SHP77 treated with DMSO at 0.1 percent for 48 hours (cell line): ENCODE results near the gene APOL2.
"Not testable (repeated sequence)": the region's sequence is repeated elsewhere in the genome, so short reads cannot be mapped to it uniquely, and the experiment has no call there.

Experiments
- DNase-seq: peaks from one replicate; lab custom pipeline; 2025; lab: John Stamatoyannopoulos, UW

Gene APOL2, protein sequence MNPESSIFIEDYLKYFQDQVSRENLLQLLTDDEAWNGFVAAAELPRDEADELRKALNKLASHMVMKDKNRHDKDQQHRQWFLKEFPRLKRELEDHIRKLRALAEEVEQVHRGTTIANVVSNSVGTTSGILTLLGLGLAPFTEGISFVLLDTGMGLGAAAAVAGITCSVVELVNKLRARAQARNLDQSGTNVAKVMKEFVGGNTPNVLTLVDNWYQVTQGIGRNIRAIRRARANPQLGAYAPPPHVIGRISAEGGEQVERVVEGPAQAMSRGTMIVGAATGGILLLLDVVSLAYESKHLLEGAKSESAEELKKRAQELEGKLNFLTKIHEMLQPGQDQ

DNA sequence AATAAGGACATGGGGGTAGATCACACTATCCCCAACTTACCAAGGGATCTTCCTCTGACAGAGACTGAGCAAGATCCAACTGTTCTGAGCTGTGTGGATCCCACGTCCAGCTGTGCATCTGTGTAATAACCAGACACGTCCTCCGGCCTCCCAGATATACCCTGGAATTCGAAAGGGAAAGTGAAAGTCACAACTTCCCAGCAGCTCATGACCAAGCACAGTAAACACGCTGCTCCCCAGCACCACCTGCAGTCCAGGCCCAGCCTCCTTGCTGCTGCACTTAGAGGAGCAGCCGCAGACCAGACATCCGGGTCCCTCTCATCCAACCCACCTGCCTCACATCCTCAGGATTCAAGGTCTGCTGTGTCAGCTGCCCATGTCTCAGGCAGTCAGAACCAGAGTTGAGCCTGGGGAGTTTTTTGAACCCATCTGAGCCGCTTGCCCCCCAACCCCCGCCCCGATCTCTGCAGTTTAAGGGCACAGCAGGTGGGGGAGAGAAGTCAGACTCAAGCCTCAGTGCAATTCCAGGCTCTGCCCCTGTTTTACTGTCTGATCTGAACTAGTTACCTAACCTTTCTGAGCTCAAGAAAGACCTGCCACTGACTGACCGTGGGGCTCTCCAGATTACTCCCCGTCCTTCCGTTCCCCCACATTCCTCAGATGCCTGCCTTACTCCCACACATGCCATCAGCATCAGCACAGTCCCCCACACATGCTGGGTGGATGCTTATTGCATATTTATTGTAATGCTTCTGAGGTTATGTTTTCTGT lies at the start of gene APOL2:
Gene APOL2, minus strand, starts transcription at position 127 of the 771 bp plus-strand sequence. CDS start 6,365 bp downstream, outside the sequence.
- peak; percentile 93 for DNase-seq

DNA sequence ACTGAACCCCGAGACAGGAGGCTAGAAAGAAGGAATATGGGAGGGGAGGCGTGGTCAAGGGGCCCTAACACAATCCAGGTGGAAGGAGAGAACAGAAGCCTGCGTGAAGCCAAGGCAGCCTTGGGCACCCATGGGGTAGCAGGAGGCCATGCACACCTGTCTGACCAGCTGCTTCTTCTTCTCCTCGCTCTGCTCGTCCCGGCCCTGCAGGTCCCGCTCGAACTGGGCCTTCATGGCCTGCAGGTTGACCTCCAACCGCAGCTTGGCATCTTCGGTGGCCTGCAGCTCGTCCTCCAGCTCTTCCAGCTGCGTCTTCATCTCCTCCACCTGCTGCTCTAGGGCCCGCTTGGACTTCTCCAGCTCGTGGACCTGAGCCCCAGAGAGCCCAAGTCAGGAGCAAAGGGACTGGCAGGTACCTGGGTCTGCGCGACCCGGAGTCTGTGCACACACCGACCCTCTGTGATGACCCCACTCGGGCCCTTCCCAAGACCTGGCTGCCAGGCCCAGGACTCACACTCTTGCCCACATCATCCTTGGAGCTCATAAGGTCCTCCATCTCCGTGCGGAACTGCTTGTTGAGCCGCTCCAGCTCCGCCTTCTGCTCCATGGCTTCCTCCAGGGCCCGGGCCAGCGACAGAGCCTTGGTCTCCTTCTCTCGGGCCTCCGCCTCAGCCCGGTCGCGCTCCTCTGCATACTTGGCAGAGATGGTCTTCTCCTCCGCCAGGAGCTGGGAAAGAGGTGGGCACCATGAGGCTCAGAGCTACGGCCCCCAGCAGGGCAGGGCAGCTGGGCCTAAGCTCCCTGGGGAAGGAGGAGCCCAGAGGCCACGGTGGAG lies 49.5 kb upstream of the APOL2 start:
- DNase-seq, result no peak

DNA sequence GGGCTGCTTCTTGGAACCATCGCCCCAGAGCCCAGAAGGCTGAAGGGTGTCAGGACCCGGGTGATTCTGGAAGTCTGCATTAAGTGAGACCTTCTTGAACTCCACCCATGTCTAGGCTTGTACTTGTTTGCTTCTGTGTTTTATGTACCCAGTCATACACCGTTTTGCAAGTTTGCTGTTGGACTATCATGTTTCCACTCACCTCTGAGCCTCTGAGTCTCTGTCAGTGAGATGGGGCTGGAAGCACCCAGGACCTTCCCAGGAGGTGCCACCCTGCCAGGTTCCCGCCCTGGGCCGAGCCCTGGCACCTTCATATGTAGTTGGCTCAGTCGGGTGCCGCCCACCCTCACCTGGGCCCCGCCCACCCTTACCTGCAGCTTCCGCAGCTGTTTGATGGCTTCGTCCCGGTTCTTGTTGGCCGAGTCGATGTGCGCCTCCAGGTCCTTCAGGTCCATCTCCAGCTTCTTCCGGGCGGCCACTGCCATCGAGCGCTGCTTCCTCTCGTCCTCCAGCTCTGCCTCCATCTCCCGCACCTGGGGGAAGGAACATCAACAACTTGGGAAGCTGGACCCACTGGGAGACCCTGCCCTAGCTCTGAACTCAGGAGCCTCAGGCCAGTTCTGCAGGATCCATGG lies 48.7 kb upstream of the APOL2 start:
- DNase-seq, result no peak

DNA sequence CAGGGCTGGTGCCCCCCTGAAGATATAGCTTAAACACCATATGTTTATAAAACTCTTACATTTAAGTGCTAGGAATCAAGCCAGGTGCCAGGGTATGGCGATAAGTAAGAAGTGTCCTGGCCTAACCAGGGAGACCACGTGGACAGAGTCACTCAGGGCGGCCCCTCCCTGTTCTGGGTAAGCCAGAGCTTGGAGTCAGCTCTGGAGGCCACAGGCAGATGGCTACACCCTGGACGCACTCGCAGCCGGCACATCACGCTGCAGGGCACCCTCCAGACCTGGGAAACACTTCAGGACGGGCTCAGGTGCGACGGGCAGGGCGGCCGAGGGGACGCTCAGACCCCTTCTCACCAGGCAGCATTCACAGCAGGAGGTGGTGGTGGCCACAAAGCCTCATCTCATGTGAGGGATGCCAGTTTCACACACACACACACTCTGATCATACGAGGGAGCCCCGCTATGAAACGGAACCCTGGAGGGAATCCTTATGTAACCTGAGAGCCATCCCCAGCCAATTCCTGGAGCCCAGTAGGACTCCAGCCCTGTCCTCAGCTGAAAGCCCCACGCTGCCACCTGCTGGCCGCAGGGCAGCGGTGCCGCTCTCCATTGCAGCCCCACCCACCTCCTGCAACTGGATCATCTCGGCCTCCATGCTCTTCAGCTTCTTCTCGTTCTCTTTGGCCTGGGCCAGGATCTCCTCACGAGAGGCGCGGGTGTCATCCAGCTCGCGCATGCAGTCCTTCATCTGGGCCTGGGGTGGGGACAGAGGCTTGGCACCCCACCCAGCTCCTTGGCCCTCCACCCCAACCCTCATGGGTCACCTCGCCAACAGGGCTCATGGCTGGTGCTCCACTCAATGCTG lies 47.0 kb upstream of the APOL2 start:
- DNase-seq, result peak; percentile 11

DNA sequence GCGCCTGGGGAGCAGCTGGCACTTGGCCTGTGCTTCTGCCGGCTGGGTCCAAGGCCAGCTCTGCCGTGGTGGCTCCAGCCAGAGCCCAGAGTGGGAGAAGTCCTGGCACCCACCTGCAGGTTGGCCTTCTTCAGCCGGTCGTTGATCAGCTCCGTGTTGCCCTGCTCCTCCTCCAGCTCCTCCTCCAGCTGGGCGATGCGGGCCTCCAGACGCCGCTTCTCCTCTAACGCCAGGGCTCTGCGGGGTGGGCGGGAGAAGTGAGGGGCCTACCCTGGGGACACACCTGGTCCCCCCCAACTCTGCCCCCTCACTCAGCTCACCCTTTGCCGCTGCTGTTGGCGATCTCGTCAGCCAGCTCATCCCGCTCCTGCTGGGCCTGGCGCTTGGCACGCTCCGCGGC lies 46.2 kb upstream of the APOL2 start:
- no peak for DNase-seq

DNA sequence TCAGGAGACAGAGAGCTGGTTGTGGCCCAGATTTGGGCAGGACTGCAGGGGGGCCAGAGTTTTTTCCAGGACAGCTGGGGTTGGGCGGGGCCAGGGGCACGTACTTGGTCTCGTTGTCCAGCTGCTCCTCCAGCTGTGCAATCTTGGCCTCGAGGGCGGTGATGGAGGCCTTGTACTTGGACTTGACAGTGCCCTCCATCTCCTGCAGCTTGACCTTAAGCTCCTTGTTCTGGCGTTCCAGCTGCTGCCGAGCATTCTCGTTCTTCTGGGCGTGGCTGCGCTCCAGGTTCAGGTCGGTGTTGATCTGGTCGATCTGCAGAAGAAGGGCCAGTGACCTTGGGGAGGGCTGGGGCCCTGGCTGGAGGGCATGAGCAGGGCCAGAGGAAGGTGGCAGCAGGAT lies 45.7 kb upstream of the APOL2 start:
- no peak for DNase-seq

DNA sequence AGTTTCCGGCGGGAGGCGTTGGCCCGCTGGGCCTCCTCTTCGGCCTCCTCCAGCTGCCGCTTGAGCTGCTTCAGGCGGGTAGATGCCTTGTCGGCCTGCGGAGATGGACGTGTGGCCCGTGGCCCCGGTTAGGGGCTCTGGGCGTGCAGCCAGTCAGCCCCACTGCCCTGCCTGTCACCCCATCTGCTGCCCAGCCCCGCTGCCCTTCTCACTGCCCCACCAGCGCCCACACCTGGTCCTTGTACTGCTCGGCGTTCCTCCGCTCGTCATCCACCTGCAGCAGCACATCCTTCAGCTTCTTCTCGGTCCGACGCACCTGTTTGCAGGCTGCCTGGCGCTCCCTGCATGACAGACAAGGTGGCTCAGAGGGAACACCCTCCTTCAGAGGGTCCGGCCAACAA lies 44.8 kb upstream of the APOL2 start:
- DNase-seq, result no peak

DNA sequence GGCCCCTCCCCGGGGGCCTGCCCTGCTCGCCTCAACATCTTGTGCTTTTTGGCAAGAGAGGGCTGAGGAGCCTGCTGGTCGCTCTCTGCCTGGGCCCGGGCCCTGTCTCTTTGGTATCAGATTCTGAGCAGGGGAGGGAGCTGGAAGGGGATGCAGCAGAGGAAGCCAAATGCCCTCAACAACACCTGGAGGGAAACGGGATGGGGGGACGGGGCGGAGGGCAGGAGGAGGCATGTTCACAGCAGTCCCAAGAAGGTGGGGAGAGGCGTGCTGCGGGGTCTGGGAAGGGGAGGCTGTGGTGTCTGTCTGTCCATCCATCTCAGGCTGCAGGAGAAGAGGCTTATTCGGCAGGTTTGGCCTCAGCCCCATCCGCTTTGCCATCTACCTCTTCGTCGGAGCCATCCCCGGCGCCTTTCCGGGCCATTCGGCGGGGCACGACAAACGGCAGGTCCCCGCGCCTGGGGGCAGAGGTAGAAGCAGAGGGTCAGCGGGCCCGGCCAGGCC lies 43.1 kb upstream of the APOL2 start:
- DNase-seq, result no peak

DNA sequence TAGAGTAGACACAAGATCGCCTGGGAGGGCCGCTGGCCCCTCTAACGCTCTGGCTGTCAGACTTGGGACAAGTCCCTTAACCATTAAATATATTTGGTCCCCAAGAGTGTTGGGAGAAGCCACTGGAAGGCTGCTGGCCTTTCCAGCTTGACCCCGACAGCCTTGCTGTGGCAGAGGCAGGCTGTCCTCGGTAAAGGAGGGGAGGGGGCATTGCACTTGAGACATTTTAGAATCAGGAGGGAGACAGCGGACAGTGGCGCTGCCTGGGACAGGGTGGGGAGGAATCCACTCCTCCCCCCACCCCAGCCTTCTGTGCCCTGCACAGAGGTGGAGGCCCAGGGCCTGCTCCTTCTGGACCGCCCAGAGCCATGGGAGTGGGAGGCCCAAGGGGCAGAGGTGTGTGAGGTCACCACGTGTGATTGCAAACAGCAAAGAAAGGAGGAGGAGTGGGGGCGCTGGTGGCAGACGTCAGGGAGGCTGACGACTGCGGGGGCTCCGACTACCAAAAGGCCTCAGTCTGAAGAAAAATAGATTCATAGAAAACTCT lies 42.5 kb upstream of the APOL2 start:
- no peak for DNase-seq

DNA sequence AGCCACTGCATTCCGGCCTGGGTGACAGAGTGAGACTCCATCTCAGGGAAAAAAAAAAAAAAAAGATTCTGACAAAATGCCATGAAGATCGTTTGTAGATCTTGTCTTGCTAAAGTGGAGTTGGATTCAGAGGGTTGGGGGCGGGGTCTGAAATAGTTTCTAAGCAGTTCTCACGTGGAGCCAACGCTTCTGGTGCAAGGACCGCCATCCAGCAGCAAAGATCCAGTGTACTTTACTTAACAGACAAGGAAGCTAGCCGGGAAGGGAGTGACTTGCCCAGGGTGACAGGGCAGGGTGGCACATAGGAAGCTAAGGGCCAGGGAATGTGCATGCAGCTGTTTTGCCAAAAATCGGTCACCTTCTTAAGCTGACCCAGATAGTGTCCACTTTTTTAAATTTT lies 41.1 kb upstream of the APOL2 start:
- no peak for DNase-seq

DNA sequence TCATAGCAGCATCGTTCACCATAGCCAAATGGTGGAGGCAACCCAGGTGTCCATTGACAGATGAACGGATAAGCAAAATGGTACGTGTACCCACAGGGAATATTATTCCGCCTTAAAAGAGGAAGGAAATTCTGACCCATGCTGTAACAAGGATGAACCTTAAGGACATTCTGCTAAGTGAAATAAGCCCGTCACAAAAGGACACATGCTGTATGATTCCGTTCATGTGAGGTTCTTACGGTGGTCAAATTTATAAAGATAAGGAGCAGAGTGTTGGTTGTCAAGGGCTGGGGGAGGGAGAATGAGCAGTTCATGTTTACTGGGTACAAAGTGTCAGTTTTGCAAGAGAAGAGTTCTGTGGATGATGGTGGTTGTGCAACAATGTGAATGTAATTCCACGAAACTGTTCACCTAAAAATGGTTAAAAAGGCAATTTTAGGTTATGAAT lies 39.9 kb upstream of the APOL2 start:
- no peak for DNase-seq

DNA sequence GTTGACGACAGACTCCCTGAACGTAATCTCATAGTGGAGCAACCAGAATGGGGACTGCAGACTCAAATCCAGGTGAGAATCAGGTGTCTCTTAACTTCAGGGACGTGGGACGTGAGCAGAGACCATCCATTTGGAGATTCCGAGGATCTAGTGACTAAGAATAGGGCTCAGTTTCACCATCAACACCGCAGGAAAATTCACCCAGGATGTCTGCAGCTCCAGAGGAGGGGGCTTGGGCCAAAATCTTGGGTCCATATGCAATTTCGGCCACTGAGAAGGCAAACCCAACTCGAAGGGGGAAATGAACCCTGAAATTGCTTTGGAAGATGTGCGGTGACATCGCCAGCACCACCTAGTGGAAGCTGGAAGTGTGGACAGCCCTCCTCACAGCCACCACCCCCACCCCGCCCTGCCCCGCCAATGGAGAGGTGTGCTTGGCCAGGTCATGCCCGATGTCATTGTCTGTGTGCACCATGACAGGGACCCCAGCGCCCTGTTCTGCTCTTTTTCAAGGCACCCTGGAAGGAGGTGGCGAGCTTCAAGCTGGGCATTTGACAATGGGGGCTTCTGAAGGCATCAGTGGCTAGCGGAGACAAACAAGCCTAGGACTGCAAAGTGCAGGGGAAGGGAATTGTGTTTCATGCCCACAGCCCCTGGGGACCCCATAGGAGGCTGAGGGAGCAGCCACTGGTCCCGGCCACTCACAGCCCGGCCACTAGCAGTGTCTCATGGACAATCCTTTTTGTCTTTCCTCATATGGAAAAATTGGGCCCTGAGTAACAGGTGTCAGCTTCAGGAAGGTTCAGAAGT lies 38.4 kb upstream of the APOL2 start:
- DNase-seq, result no peak

DNA sequence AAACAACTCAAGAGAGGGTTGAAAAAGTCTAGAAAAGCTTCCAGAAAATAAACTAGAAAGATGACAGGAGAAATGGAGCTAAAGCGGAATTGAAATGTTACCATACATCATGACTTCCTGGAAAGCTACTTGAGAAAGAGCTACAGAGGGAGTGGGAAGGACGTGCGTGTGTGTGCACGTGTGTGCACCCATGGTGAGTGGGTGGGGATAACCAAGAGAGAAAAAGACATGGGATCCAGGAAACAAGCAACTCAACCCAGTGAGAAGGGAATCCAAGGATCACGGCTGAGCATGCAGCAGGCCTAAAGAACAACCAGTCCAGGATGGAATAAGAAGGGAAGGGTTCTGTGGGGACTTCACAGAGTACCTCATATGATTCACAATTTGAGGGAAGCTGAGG lies 35.2 kb upstream of the APOL2 start:
- DNase-seq, result no peak

DNA sequence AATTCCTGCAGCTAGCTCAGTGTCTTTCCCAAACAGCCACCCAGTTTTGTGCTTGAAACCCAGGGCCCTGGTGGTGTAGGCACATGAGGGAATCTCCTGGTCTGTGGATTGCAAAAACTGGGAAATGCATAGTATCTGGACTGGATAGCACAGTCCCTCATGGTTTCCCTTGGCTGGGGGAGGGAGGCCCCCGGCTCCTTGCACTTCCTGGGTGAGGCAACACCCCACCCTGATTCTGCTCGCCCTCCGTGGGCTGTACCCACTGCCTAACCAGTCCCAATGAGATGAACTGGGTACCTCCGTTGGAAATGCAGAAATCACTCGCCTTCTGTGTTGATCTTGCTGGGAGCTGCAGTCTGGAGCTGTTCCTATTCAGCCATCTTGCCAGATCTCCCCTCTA lies 32.6 kb upstream of the APOL2 start:
- not testable (repeated sequence) for DNase-seq

DNA sequence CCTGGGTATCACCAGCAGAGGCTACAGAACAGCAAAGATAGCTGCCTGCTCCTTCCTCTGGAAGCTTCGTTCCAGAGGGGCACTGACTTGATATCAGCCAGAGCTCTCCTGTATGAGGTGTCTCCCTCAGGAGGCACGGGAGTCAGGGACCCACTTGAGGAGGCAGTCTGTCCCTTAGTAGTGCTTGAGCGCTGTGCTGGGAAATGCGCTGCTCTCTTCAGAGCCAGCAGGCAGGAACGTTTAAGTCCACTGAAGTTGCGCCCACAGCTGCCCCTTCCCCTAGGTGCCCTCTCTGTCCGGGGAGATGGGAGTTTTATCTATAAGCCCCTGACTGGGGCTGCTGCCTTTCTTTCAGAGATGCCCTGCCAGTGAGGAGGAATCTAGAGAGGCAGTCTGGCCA lies 31.9 kb upstream of the APOL2 start:
- DNase-seq, result not testable (repeated sequence)

DNA sequence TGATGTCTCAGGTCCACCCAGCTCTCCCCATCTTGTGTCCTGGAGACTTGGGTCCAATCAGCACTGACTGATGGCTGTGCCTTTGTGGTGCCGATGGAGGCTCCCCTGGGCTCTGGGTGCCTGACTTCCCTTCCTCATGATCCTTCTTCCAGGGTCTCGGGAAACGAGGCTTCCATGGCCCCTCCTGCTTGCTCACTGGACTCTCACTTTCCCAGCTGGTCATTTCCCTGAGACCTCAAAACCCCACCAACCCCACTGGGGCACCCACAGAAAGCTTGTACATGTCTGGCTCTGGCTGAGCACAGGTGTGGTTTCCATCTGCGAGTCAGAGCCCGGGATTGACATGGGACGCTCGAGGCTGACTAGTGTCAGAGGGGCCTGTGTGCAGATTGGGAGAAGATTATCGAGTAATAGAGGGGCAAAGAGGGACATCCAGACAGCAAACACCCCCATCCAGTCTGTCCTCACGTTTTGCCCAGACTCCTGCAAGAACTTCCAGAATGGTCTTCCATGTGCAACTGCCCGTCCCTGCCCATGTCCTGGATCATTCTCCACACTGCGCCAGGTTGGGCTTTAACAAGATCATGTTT lies 28.7 kb upstream of the APOL2 start:
- DNase-seq, result no peak

DNA sequence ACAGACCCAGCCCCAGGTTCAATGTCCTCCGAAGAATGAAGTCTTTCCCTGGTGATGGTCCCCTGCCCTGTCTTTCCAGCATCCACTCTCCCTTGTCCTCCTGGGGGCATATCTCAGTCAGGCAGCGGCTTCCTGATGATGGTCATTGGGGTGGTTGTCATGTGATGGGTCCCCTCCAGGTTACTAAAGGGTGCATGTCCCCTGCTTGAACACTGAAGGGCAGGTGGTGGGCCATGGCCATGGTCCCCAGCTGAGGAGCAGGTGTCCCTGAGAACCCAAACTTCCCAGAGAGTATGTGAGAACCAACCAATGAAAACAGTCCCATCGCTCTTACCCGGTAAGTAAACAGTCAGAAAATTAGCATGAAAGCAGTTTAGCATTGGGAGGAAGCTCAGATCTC lies 27.7 kb upstream of the APOL2 start:
- no peak for DNase-seq

DNA sequence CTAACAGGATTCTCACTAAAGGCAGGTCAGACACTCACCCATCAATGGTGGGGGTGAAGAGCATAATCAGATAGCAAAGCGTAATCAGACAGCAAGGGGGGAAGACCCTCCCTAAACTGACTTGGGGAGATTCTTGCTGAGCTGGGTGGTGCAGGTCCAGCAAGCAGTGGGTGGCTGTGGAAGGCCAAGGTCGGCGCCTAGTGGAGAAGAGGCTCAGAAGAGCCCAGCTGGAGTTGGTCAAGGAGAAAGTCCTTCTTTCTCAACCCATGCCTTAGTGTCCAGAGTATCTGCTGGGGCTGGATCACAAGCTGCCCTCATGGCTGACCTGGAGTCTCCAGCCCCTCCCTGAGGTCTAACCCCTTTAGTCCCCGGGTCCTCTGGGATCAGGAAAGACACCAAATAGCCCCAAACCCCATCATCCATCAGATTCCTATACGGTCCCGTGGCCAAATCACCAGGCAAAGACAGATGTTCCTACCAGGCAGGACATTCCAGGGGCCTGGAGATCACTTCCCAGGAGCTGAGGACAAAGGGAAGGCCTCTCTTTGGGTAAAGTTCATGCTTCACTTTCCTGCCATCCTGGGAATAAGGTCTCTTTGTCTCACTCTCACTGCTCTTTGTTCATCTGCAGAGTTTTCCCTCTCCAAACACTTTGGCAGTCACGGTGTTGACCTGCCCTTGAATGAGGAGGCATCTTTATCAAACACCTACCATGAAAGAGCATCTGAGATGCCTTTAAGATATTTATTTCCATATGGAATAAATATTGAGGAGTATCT lies 24.7 kb upstream of the APOL2 start:
- not testable (repeated sequence) for DNase-seq
